ENCODE measurements around the gene ARID1B.
"Not testable (repeated sequence)": the region's sequence is repeated elsewhere in the genome, so short reads cannot be mapped to it uniquely, and the experiment has no call there.

Gene ARID1B

DNA sequence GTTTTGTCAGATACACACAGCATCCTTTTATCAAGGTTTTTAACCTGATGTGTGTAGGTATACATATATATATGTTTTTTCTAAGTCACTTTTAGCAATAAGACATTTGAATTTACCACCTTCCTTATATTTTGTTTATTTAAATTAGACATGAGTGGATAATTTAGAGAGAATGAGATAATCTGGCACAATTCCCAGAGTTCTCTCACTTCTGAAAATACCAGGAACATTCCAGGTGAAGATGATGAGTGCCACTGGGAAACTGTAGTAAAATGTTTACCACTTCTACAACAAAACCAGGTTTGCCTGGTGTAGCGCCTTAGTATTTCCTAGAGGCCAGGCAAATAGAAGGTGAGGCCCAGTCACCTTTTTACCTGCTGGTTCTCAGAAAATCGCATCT is 356.7 kb downstream of the ARID1B start:
- no peak for DNase-seq (ENCODE audit: low spot score)

- no peak for DNase-seq (ENCODE audit: low spot score)
Measured at GRCh38 chr6:157134402-157135047, 357.3 kb downstream of the ARID1B start.

GRCh38 chr6:157135691-157136090 is 358.5 kb downstream of the ARID1B start:
- no peak for DNase-seq (ENCODE audit: low spot score)

- no peak for DNase-seq (ENCODE audit: low spot score)
Measured at GRCh38 chr6:157137501-157137900, 360.3 kb downstream of the ARID1B start.

GRCh38 chr6:157139054-157139708 is 362.0 kb downstream of the ARID1B start:
- DNase-seq (ENCODE audit: low spot score): no peak

DNA sequence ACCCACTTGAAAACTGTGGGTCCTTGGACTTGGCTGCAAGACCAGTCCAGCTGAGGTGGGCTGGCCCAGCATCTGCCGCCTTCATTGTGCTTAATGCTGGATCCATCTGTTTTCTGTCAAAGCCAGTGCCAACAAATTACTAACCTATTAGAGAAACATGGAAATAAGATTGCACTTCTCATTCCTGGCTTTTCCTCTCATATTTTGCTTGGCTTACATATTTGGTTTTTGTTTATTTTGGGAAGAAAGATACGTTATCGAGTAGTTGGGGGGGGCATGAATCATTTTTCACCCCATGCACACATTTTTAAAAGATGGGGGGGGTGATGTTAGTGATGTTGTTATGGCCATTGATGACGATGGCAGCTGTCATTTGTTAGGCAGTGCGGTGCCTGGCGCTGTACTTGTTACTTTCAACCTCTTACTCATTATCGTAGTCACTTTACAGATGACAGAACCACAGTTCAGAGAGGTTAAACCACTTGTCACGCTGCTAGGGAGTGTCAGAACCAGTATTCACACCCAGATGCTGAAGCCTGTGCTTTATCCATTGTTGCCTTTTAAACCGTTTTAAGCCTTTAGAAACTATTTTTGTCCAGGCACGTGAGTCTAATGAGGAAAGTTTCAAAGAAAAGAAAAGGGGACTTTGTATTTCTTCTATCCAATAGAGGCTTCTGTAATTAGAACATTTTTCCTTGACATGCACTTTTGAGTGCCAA is 366.2 kb downstream of the ARID1B start:
- DNase-seq (ENCODE audit: low spot score): no peak

GRCh38 chr6:157143890-157144798 is 367.0 kb downstream of the ARID1B start:
- no peak for DNase-seq (ENCODE audit: low spot score)

DNA sequence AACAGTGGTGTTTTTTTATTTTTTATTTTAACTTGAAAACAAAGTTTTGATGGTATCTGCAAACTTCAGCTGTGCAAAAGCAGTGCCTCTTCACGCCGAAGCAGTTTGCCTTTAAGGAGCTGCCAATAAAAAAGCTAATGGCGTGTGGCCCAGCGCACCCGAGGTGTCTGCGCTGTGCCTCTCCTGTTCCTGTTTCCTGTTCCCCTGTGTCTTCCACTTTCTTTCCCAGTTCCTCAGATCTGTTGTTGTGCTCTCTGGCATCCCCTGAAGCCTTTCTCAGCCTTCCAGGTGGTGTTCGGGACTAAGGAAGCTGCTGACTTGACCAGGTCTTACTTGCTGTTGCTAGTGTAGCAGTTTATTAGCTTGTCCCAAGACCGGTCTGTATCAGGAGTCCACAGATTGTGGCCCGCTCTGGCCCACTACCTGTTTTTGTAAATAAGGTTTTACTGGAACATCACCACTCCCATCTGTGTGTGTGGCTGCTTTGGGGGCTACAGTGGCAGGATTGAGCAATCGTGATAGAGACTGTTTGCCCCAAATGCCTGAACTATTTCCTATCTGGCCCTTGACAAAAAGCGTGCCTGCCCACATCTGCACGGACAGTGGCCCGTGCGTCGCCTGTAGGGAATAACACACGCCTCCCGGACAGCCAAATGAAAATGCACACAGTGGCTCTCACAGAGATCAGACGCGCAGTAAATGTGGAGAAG is 367.8 kb downstream of the ARID1B start:
- DNase-seq (ENCODE audit: low spot score): no peak

GRCh38 chr6:157145656-157146285 is 368.6 kb downstream of the ARID1B start:
- DNase-seq (ENCODE audit: low spot score): no peak

DNA sequence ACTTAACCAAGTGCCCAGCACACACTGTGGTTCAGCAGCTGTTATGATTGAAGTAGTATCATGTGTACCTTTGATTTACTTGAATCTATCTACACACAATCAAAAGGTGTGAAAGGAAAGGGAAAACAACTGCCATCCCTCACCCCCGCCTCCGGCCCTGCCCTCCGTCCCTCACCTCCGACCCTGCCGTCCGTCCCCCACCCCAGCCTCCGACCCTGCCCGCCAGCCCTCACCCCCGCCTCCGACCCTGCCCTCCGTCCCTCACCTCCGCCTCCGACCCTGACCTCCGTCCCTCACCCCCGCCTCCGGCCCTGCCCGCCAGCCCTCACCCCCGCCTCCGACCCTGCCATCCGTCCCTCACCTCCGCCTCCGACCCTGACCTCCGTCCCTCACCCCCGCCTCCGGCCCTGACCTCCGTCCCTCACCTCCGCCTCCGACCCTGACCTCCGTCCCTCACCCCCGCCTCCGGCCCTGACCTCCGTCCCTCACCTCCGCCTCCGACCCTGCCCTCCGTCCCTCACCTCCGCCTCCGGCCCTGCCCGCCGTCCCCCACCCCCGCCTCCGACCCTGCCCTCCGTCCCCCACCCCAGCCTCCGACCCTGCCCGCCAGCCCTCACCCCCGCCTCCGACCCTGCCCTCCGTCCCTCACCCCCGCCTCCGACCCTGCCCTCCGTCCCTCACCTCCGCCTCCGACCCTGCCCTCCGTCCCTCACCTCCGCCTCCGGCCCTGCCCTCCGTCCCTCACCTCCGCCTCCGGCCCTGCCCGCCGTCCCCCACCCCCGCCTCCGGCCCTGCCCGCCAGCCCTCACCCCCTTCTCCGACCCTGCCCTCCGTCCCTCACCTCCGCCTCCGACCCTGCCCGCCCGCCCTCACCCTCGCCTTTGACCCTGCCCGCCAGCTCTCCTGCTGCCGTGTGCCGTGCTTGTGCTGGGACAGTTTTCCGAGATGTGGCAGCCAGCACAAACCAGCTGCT is 370.2 kb downstream of the ARID1B start:
- DNase-seq (ENCODE audit: low spot score): not testable (repeated sequence)

DNA sequence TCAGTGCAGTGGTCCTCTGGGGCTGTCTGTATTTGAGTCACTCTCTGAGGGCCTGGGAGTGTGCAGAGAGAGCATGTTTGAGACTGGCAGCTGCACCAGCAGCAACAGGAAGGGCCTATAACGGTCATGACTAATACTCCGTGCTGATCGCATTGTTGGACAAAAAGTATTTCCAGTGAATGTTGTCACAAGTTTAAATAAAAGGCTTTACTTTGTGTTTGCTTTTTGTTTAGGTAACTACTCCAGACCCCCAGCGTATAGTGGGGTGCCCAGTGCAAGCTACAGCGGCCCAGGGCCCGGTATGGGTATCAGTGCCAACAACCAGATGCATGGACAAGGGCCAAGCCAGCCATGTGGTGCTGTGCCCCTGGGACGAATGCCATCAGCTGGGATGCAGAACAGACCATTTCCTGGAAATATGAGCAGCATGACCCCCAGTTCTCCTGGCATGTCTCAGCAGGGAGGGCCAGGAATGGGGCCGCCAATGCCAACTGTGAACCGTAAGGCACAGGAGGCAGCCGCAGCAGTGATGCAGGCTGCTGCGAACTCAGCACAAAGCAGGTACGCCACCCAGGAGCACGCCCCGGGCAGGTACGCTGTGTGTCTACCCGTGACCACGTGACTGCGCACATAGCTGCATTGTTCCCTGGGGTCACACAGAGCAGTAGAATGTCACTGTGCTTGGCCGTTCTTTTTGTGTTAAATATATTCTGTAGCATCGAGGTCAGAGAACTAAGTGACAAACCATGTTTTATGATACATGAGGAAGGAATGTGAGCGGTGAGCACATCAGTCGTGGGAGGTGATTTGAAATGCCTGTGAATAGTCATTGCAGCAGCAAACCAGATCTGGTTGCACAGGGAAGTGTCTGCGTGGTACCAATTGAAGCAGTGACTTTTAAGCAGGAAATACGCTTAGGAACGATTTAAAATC is 371.5 kb downstream of the ARID1B start:
- DNase-seq (ENCODE audit: low spot score): no peak

GRCh38 chr6:157150076-157150475 is 372.9 kb downstream of the ARID1B start:
- DNase-seq (ENCODE audit: low spot score): no peak

DNA sequence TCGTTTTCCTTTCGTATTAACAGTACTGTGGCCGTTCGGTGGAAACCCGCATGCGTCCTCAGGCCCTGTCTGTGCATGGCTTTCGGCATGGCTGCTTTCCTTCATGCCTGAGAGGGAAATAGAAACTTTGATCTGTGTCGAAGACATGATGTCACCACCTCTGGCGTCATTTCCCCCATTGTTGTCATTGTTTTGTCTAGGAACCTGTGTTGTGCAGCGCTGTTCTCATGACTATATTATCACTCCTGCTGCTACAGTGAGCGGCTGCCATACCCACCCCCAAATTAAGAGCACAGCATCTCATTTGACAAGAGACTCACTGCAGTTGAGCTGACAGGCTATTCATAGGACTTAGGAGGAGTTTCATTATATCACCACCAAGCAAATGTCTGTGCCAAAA is 373.9 kb downstream of the ARID1B start:
- no peak for DNase-seq (ENCODE audit: low spot score)

DNA sequence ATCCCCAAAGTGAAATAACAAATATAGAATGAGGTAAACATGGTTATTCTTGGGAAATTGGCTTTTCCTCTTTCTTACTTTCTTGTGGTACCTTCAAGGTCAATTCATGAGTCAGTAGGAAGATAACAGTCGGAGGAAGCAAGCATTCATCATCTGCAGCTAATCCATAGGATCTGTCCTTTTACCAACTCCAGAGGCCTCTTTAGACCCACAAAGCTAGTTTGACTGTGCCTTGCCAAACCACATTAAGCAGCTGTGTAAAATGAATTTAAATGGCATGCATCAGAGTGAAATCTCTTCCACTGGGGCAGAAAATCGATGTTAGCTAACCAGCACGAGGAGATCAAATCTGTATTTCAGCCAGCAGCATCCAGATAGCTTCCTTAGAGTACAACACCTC is 374.8 kb downstream of the ARID1B start:
- DNase-seq (ENCODE audit: low spot score): no peak

DNA sequence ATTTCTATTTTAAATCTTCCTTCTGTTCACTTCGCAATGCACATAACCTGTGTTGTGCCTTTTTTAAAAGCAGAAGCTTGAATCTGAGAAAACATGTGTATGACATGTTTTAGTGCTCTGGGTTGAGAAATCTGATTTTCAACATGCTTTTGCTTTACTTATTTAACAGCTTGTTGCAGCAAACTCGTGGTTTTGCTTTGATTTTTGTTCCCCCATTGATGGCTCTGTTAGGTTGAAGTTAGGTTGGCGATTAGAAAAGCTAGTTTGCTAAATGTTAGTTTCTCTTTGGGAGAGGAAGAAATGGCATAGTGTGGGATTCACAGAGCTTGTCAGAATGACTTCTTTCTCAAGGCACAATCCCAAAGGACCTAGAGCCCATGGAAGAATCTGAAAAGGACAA is 375.4 kb downstream of the ARID1B start:
- no peak for DNase-seq (ENCODE audit: low spot score)

DNA sequence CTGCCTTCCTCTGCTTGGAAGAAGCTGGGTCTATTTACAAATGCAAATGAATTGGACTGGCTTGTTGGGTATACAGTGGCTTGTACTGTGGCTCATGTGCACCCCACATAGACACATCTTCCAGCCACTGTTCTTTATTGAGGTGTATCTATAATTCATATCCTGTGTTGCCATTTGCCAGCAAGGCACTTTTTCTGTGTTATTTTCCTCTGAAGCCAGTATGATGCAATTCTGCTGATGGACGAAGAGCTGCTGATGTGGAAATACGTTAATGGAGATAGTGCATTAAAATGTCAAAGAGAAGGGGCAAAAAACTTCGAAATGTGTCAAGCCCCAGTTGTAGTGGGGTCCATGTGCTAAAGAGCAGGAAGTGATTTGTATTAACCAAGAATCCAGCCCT is 378.6 kb downstream of the ARID1B start:
- DNase-seq (ENCODE audit: low spot score): no peak

- DNase-seq (ENCODE audit: low spot score): no peak
Measured at GRCh38 chr6:157157258-157157657, 380.1 kb downstream of the ARID1B start.

GRCh38 chr6:157158456-157158855 is 381.3 kb downstream of the ARID1B start:
- DNase-seq (ENCODE audit: low spot score): no peak

DNA sequence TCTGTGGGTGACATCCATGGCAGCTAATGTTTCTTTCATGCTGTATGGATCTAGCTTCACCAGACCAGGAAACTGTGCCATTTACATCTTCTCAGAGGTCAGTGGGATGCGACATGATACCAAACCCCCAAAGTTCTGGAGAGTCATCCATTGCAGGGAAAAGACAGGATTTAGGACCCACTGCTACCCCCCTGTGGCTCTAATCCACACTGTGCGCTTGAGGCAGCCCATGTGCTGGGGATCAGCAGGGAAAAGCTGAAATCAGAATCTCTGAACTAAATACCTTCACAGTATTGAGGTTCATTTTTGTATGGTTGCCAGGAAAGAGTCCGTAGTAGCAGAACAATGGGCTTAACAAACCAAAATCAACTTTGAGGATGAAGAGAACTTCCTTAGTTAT is 381.7 kb downstream of the ARID1B start:
- DNase-seq (ENCODE audit: low spot score): no peak
